ENCODE measurements around the gene MAG.
A peak's percentile ranks its signal among the peaks of the same experiment; 100 is the strongest.

MAG gene

GRCh38 chr19:35360880-35361420 is 69.0 kb downstream of the MAG start:
- Histone ChIP-seq H3K36me3 (ENCODE audit: control insufficient read depth in 2 of 2, insufficient read depth in 1 of 2, low read length in 2 of 2) (no peaks in the 10 kb centered on the region; a peak in 1 of 3 replicates), H3K9me3 (ENCODE audit: control insufficient read depth, insufficient read depth, low read depth, low read length) (no peaks in the 10 kb centered on the region), H3K27ac (ENCODE audit: extremely low read depth, low read depth, low read length) (no peak overlapping the region), H3K4me1 (ENCODE audit: control insufficient read depth, insufficient read depth, low read length) (no peaks in the 10 kb centered on the region), H3K4me3 (ENCODE audit: low read depth, low read length) (no peak overlapping the region)
- CTCF ChIA-PET, result interaction anchor here (0.6 to 7.1 kb wide), 9 partner anchors 7 to 342 kb away, joined by 3 to 54 read pairs (median 4); no protein-coding TSS in a partner anchor
- POLR2A ChIA-PET, result interaction anchor here (0.6 to 1.3 kb wide), 2 partner anchors 16 to 88 kb away, joined by 3 to 9 read pairs; no protein-coding TSS in a partner anchor
- TF ChIP-seq ZSCAN16 (tag by site-specific recombination; IDR thresholded peaks at IDR 0.05) (no peak), ZBTB17 (tag by site-specific recombination; IDR thresholded peaks at IDR 0.05) (0 out of 2 replicates have a peak, but pooled peaks have one; percentile 22), ZFHX2 (tag by site-specific recombination; conservative IDR thresholded peaks at IDR 0.05) (no peak), ZBTB8A (tag by site-specific recombination; IDR thresholded peaks at IDR 0.05) (no peak), ZNF530 (tag by site-specific recombination; IDR thresholded peaks at IDR 0.05; ENCODE audit: low read depth) (no peak), ZNF449 (tag by site-specific recombination; IDR thresholded peaks at IDR 0.05) (peak; percentile 30; the same call in 1 of the 2 replicates), PBX3 (CRISPR knock-in tag; IDR thresholded peaks at IDR 0.05) (no peak), ZNF146 (tag by site-specific recombination; IDR thresholded peaks at IDR 0.05) (no peak), ELK4 (IDR thresholded peaks at IDR 0.05; ENCODE audit: borderline replicate concordance, low read depth, low read length) (no peak), ZNF202 (tag by site-specific recombination; IDR thresholded peaks at IDR 0.05; ENCODE audit: borderline replicate concordance) (no peak), ZNF404 (tag by site-specific recombination; IDR thresholded peaks at IDR 0.05) (no peak), ZFP3 (tag by site-specific recombination; IDR thresholded peaks at IDR 0.05; ENCODE audit: low read depth) (no peak), EGR2 (tag by site-specific recombination; IDR thresholded peaks at IDR 0.05; ENCODE audit: low read depth) (no peak)

- Histone ChIP-seq H3K9me3 (ENCODE audit: control insufficient read depth, insufficient read depth, low read depth, low read length) (no peaks in the 10 kb centered on the region), H3K4me3 (ENCODE audit: low read depth, low read length) (no peak overlapping the region), H3K27ac (ENCODE audit: extremely low read depth, low read depth, low read length) (no peak overlapping the region), H3K4me1 (ENCODE audit: control insufficient read depth, insufficient read depth, low read length) (no peaks in the 10 kb centered on the region), H3K36me3 (ENCODE audit: control insufficient read depth in 2 of 2, insufficient read depth in 1 of 2, low read length in 2 of 2) (no peaks in the 10 kb centered on the region)
- POLR2A ChIA-PET, result interaction anchor here (1.3 kb wide), 1 partner anchor 10 kb away, joined by 3 read pairs; no protein-coding TSS in a partner anchor
- CTCF ChIA-PET, result interaction anchor here (1.1 to 7.1 kb wide), 3 partner anchors 9 to 132 kb away, joined by 7 to 54 read pairs (median 23); no protein-coding TSS in a partner anchor
- TF ChIP-seq ZEB2 (tag by site-specific recombination; IDR thresholded peaks at IDR 0.05) (no peak), ZNF792 (tag by site-specific recombination; IDR thresholded peaks at IDR 0.05) (no peak), ZNF174 (tag by site-specific recombination; IDR thresholded peaks at IDR 0.05) (no peak), SCRT2 (tag by site-specific recombination; IDR thresholded peaks at IDR 0.05) (no peak), ZNF837 (tag by site-specific recombination; IDR thresholded peaks at IDR 0.05) (no peak), KLF1 (tag by site-specific recombination; IDR thresholded peaks at IDR 0.05) (0 out of 2 replicates have a peak, but pooled peaks have one; percentile 10), ZBTB11 (tag by site-specific recombination; conservative IDR thresholded peaks at IDR 0.05; ENCODE audit: low read depth) (no peak), ZNF639 (tag by site-specific recombination; IDR thresholded peaks at IDR 0.05) (no peak), GLIS2 (tag by site-specific recombination; IDR thresholded peaks at IDR 0.05) (0 out of 2 replicates have a peak, but pooled peaks have one; percentile 12)
Measured at GRCh38 chr19:35362261-35363000, 70.5 kb downstream of the MAG start.
